ENCODE results near the gene MB21D2. TPM values are rescaled to one million over a fixed set of nuclear protein-coding genes. Genes with fewer than 3 reads are reported as not detected.

Gene MB21D2
- total RNA-seq, 1 experiment from 2014 or later: 2.8 TPM

DNA sequence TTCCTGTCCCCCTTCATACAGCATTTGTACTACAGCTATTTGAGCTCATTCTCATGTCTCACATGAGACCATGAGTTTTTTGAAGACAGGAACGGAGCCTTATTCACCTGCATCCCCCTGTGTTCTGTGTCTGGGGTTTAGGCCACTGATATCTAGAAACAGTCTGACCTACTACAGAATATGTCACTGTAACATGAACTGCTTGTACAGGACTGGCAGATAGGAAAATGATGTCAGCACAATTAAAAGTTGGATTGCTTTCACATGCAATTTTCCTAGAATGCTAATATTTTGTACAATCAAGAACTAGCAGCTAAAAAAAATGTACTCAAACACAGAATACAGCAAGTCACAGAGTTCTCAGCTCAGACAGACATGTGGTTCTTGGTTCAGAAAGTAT, 99.5 kb downstream of the MB21D2 start:
- no peak for DNase-seq (ENCODE audit: low read depth, low spot score)
- POLR2A ChIA-PET: interaction anchor here (0.7 kb wide), 1 partner anchor 63 kb away, joined by 3 read pairs; no protein-coding TSS in a partner anchor
- RAD21 ChIA-PET (ENCODE audit: low non-redundant PET in 1 of 2, low total read pairs in 2 of 2, uncharacterized antibody in 2 of 2, unreplicated experiment in 2 of 2): interaction anchor here in 1 of 2 experiments (1.4 kb wide), 1 partner anchor 222 kb away, joined by 10 read pairs; no protein-coding TSS in a partner anchor
- Histone ChIP-seq H2AFZ (ENCODE audit: low read depth, low read length, poor library complexity, severe bottlenecking) (no peak overlapping the region), H3K9me2 (ENCODE audit: insufficient read depth) (no peaks in the 10 kb centered on the region), H3K79me2 (ENCODE audit: insufficient read depth, low read length) (no peaks in the 10 kb centered on the region), H4K20me1 (ENCODE audit: insufficient read depth) (no peaks in the 10 kb centered on the region), H3K4me2 (ENCODE audit: low read length) (0 out of 2 replicates have a peak overlapping the region, but pooled peaks have one; percentile 61), H3K27me3 (ENCODE audit: insufficient read depth, low read length) (no peaks in the 10 kb centered on the region), H3K9me3 (ENCODE audit: control insufficient read depth in 1 of 2, insufficient read depth in 1 of 2, low read depth in 1 of 2, low read length in 2 of 2) (no peaks in the 10 kb centered on the region), H3K27ac (ENCODE audit: low read depth, low read length) (no peak overlapping the region), H3K4me1 (ENCODE audit: control insufficient read depth in 1 of 2, insufficient read depth in 2 of 2, low read length in 2 of 2) (peaks cover 8 to 22% of the 10 kb centered on the region in 2 experiments; a peak in 3 of 4 replicates), H3K36me3 (ENCODE audit: control insufficient read depth in 1 of 2, insufficient read depth in 2 of 2, low read length in 2 of 2) (no peaks in the 10 kb centered on the region), H3K4me3 (replicated peaks in 1 of 2; ENCODE audit: low read depth in 1 of 2, low read length in 2 of 2) (no peak overlapping the region), H3K9ac (ENCODE audit: low read length) (no peak overlapping the region)
- no peak for ATAC-seq
- CTCF ChIA-PET: interaction anchor here (2.8 kb wide), 1 partner anchor 223 kb away, joined by 22 read pairs; no protein-coding TSS in a partner anchor
- BruUV-seq (replicated peaks): no TSS peak
- intact Hi-C loops (cut with micrococcal nuclease): loop anchor here (10.0 kb wide), 1 partner anchor 407 kb away; no protein-coding TSS in a partner anchor
- no peak for TF ChIP-seq SIN3A (IDR thresholded peaks at IDR 0.05; ENCODE audit: low read depth)
- TF ChIP-seq CEBPB (IDR thresholded peaks at IDR 0.05; ENCODE audit: low read depth): no peak
- TF ChIP-seq ZFX (IDR thresholded peaks at IDR 0.05): no peak
- TF ChIP-seq RAD21 (IDR thresholded peaks at IDR 0.05; ENCODE audit: low read depth): no peak
- no peak for TF ChIP-seq YY1 (IDR thresholded peaks at IDR 0.05; ENCODE audit: extremely low read depth, insufficient replicate concordance, low read depth, low read length)
- TF ChIP-seq TCF7L2 (IDR thresholded peaks at IDR 0.05; ENCODE audit: borderline replicate concordance, extremely low read depth, insufficient read depth, insufficient read length): no peak
- no peak for TF ChIP-seq FOSL1 (IDR thresholded peaks at IDR 0.05; ENCODE audit: low read depth)
- TF ChIP-seq, protein P1, sequence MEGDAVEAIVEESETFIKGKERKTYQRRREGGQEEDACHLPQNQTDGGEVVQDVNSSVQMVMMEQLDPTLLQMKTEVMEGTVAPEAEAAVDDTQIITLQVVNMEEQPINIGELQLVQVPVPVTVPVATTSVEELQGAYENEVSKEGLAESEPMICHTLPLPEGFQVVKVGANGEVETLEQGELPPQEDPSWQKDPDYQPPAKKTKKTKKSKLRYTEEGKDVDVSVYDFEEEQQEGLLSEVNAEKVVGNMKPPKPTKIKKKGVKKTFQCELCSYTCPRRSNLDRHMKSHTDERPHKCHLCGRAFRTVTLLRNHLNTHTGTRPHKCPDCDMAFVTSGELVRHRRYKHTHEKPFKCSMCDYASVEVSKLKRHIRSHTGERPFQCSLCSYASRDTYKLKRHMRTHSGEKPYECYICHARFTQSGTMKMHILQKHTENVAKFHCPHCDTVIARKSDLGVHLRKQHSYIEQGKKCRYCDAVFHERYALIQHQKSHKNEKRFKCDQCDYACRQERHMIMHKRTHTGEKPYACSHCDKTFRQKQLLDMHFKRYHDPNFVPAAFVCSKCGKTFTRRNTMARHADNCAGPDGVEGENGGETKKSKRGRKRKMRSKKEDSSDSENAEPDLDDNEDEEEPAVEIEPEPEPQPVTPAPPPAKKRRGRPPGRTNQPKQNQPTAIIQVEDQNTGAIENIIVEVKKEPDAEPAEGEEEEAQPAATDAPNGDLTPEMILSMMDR (IDR thresholded peaks at IDR 0.05 in 2 of 3, conservative IDR thresholded peaks at IDR 0.05 in 1 of 3; ENCODE audit: borderline replicate concordance in 1 of 3, insufficient read depth in 1 of 3, low read depth in 2 of 3, low read length in 2 of 3): no peak
- TF ChIP-seq ELF1 (IDR thresholded peaks at IDR 0.05; ENCODE audit: borderline replicate concordance, low read depth): no peak

Data from HCT116 (cell line).